GM13977 (cell line): ENCODE measurements around the gene XRCC2.
"Not testable (repeated sequence)": the region's sequence is repeated elsewhere in the genome, so short reads cannot be mapped to it uniquely, and the experiment has no call there.

ENCODE experiments used
- DNase-seq: peaks from one replicate; pipeline ENCODE4 v3.0.0; 2012; ENCODE audit warnings: low spot score
- in situ Hi-C: fragments of 300-500 bp; cut with MboI; formaldehyde crosslinking; loops from one replicate; pipeline ENCODE4 v1.12.0; 2022; ENCODE audit warnings: low sequenced_read_pairs, low pct_unique_long_range_greater_than_20kb, mixed read lengths, inconsistent platforms; ENCODE audit not compliant: unreplicated experiment
- TF ChIP-seq, protein P1 (sequence below): IDR thresholded peaks from 2 replicates; pipeline ENCODE4 v1.5.1; 2012; ENCODE audit warnings: mild to moderate bottlenecking, control low read depth; ENCODE audit not compliant: insufficient read depth; ENCODE audit errors: extremely low read depth, missing control alignments

XRCC2 gene

GRCh38 chr7:152704796-152705384 lies 28.9 kb upstream of the XRCC2 start:
- in situ Hi-C loops: loop anchor here (25.0 kb wide), 1 partner anchor 368 kb away; no protein-coding TSS in a partner anchor
- no peak for DNase-seq
- TF ChIP-seq, protein P1, sequence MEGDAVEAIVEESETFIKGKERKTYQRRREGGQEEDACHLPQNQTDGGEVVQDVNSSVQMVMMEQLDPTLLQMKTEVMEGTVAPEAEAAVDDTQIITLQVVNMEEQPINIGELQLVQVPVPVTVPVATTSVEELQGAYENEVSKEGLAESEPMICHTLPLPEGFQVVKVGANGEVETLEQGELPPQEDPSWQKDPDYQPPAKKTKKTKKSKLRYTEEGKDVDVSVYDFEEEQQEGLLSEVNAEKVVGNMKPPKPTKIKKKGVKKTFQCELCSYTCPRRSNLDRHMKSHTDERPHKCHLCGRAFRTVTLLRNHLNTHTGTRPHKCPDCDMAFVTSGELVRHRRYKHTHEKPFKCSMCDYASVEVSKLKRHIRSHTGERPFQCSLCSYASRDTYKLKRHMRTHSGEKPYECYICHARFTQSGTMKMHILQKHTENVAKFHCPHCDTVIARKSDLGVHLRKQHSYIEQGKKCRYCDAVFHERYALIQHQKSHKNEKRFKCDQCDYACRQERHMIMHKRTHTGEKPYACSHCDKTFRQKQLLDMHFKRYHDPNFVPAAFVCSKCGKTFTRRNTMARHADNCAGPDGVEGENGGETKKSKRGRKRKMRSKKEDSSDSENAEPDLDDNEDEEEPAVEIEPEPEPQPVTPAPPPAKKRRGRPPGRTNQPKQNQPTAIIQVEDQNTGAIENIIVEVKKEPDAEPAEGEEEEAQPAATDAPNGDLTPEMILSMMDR: no peak

DNA sequence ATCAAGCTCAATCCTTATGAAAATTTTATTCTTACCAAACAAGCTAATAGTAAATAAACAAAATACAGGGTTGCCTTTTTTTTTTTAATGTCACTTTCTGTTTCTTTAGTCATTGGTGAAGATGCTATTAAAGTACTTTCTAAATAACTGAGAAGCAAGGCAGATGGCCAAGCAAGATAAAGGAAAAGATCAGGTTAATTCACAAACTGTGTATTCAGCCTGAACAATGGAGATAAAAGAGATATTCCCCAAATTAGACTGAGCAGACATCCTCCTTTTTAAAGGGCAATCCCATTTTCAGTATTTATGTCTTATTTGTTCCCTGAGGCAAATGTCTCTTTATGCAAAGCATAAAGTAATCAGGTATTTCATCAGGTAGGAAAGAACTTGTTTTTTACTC lies 23.1 kb upstream of the XRCC2 start:
- TF ChIP-seq, protein P1: no peak
- in situ Hi-C loops: no loop called here
- no peak for DNase-seq

- in situ Hi-C loops, DNase-seq: not testable (repeated sequence)
Measured at GRCh38 chr7:152697268-152697974, 21.5 kb upstream of the XRCC2 start.

GRCh38 chr7:152692196-152692595 lies 16.3 kb upstream of the XRCC2 start:
- DNase-seq, in situ Hi-C loops: not testable (repeated sequence)

- TF ChIP-seq, protein P1: no peak
- DNase-seq: no peak
- in situ Hi-C loops: no loop called here
Measured at GRCh38 chr7:152683297-152683696, 7.4 kb upstream of the XRCC2 start.

GRCh38 chr7:152677808-152678670 lies 2.1 kb upstream of the XRCC2 start:
- in situ Hi-C loops: no loop called here
- DNase-seq: no peak
- TF ChIP-seq, protein P1: no peak

GRCh38 chr7:152674860-152675758 lies 832 bp downstream of the XRCC2 start:
- TF ChIP-seq, protein P1: no peak
- in situ Hi-C loops: no loop called here
- no peak for DNase-seq
